Muscle layer of duodenum (tissue), 2 donors: ENCODE measurements around the gene WARS2.

Source experiments
- H3K27ac ChIP-seq: one replicate; pipeline ENCODE4 v1.7.0; 2013; ENCODE audit warnings: mild to moderate bottlenecking, low read length
- H3K27me3 ChIP-seq: one replicate; pipeline ENCODE4 v1.7.0; 2013; ENCODE audit warnings: low read depth, mild to moderate bottlenecking, control low read depth, low read length
- H3K36me3 ChIP-seq, 2 donors: one replicate each; pipeline ENCODE4 v1.7.0; 2013; ENCODE audit warnings: low read length in 2 of 2, control low read depth in 1 of 2, mild to moderate bottlenecking in 1 of 2; ENCODE audit not compliant: insufficient read depth in 2 of 2, control insufficient read depth in 1 of 2
- H3K4me1 ChIP-seq, 2 donors: one replicate each; pipeline ENCODE4 v1.7.0; 2013; ENCODE audit warnings: low read length in 2 of 2, mild to moderate bottlenecking in 2 of 2, control low read depth in 1 of 2, moderate library complexity in 1 of 2; ENCODE audit not compliant: insufficient read depth in 2 of 2, control insufficient read depth in 1 of 2
- H3K4me3 ChIP-seq, 2 donors: one replicate each; pipeline ENCODE4 v1.7.0; 2013; ENCODE audit warnings: low read length in 2 of 2, low read depth in 1 of 2, mild to moderate bottlenecking in 1 of 2
- H3K9me3 ChIP-seq, 2 donors: one replicate each; pipeline ENCODE4 v1.7.0; 2013; ENCODE audit warnings: low read length in 2 of 2, control low read depth in 1 of 2, mild to moderate bottlenecking in 1 of 2; ENCODE audit not compliant: control insufficient read depth in 1 of 2
- donor health status: healthy.

The WARS2 gene

DNA sequence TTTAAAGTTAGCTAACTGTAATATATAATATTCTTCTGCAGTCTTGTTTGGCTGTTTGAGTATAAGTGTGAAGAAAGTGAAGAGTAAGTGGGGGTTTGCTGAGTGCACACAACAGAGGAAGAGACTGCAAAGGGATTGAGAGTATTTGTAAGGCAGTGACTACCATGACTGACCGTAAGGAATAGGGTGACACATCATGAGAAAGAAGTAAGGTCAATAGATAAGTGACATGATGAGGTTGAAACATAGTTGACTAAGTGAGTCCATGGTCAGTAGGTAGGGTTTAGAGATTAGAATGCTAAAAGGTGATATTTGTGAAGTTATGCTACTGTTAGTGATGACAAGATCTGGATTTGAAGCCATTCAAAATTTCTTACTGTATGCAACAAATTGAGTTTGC lies 27.7 kb downstream of the WARS2 start:
- H3K27me3 ChIP-seq, result no peaks in the 10 kb centered on the region
- no peaks in the 10 kb centered on the region for H3K36me3 ChIP-seq
- H3K27ac ChIP-seq, result no peak overlapping the region
- H3K9me3 ChIP-seq, result no peaks in the 10 kb centered on the region
- no peaks in the 10 kb centered on the region for H3K4me1 ChIP-seq
- no peak overlapping the region for H3K4me3 ChIP-seq

DNA sequence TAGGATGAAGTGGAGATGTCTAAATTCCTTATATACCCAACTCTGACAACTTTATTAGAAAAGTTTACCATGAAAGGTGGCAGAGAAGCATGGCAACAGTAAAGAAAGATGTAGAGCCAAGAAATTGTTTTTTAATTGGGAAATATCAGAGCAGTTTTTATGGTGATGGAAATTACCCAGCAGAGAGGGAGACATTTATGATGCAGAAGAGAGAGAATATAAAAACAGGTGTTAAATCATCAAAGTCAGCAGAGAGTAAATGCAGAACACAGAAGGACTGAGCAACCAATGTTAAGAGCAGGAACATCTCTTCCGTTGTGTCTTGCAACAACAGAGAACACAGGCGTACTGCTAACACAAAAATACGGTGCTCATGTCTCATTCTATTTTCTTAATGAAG lies 28.2 kb downstream of the WARS2 start:
- Histone ChIP-seq H3K4me3 (no peak overlapping the region), H3K27ac (no peak overlapping the region), H3K27me3 (no peaks in the 10 kb centered on the region), H3K4me1 (no peaks in the 10 kb centered on the region), H3K36me3 (no peaks in the 10 kb centered on the region), H3K9me3 (no peaks in the 10 kb centered on the region)

DNA sequence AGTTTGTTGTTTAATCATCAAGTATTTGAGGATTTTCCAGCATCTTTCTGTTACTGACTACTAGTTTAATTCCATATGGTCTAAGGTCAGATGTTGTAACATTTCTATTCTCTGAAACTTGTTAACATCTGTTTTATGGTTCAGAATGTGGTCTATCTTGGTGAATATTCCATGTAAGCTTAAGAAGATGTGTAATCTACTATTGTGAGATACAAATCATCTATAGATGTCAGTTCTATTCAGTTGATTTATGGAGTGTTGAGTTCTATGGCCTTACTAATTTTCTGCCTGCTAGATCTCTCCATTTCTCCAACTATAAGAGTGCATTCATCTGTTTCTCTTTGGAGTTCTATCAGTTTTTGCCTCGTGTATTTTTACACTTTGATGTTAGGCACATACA lies 31.5 kb downstream of the WARS2 start:
- Histone ChIP-seq H3K27ac (no peak overlapping the region), H3K27me3 (no peaks in the 10 kb centered on the region), H3K4me1 (no peaks in the 10 kb centered on the region), H3K4me3 (no peak overlapping the region), H3K9me3 (no peaks in the 10 kb centered on the region), H3K36me3 (no peaks in the 10 kb centered on the region)

DNA sequence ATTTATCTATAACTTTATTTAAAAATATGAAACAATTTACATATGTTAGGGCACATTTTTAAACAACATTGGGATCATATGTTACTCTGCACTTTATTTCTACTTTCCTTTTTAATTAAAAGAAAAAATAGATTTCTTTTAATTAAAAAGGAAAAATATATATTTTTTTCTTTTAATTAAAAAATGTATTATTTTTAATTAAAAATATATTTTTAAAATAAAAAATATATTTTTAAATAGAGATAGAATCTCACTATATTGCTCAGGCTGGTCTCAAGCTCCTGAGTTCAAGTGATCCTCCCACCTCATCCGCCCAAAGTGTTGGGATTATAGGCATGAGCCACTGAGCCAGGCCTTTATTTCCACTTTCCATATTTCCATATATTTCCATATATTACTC lies 36.7 kb downstream of the WARS2 start:
- no peaks in the 10 kb centered on the region for H3K36me3 ChIP-seq
- H3K4me1 ChIP-seq, result no peaks in the 10 kb centered on the region
- H3K4me3 ChIP-seq, result no peak overlapping the region
- H3K27me3 ChIP-seq, result no peaks in the 10 kb centered on the region
- H3K9me3 ChIP-seq, result no peaks in the 10 kb centered on the region
- no peak overlapping the region for H3K27ac ChIP-seq

DNA sequence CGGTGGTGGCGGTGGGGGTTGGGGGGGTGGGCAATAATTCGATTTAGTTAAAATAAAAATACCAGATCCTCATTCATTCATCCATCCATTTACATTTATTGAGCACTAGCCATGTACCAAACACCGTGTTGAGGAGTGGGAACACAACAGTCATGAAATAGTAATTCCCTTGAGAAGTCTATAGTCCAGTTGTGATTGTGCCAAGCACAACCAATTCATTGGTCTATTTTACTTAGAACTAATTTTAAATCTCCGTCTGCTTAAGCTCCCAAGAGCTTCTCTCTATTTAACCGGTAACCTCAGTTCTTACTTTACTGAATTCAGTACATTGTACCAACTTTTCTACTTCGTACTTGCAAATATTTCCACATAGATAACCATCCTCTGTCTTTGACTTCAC lies 38.4 kb downstream of the WARS2 start:
- H3K27ac ChIP-seq, result no peak overlapping the region
- no peaks in the 10 kb centered on the region for H3K27me3 ChIP-seq
- H3K4me3 ChIP-seq, result no peak overlapping the region
- H3K4me1 ChIP-seq, result no peaks in the 10 kb centered on the region
- no peaks in the 10 kb centered on the region for H3K9me3 ChIP-seq
- no peaks in the 10 kb centered on the region for H3K36me3 ChIP-seq

DNA sequence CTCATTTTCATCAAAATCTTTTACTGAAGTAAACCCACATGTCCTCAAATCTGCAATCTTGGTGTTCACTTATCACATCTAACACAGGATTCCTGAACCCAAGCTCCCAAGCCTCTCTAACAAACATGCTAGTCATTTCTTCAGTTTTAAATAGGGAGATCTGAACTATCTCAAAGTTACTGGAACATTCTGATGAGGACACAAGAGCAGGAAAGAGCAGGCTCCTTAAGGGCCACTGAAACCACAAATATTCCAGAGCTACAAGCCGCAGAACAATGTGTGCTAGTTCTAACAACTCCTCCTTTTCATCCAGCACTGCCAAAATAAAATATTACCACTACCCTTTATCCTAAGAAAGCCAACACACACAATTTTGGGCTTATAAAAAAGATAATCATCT lies 38.9 kb downstream of the WARS2 start:
- H3K4me1 ChIP-seq, result no peaks in the 10 kb centered on the region
- H3K27ac ChIP-seq, result no peak overlapping the region
- H3K36me3 ChIP-seq, result no peaks in the 10 kb centered on the region
- H3K4me3 ChIP-seq, result no peak overlapping the region
- H3K9me3 ChIP-seq, result no peaks in the 10 kb centered on the region
- no peaks in the 10 kb centered on the region for H3K27me3 ChIP-seq

DNA sequence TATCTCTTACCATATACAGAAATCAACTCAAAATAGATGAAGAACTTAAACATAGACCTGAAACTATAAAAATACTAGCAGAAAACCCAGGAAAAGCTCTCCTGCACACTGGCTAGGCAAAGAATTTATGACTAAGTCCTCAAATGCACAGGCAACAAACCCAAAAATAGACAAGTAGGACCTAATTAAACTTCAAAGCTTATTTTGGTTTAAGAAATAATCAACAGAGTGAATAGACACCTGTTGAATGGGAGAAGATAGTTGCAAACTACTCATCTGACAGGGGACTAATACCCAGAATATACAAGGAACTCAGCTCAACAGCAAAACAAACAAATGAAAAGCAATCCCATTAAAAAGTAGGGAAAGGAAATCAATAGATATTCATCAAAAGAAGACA lies 40.7 kb downstream of the WARS2 start:
- no peak overlapping the region for H3K27ac ChIP-seq
- H3K4me1 ChIP-seq, result no peaks in the 10 kb centered on the region
- H3K9me3 ChIP-seq, result no peaks in the 10 kb centered on the region
- no peak overlapping the region for H3K4me3 ChIP-seq
- no peaks in the 10 kb centered on the region for H3K27me3 ChIP-seq
- no peaks in the 10 kb centered on the region for H3K36me3 ChIP-seq

DNA sequence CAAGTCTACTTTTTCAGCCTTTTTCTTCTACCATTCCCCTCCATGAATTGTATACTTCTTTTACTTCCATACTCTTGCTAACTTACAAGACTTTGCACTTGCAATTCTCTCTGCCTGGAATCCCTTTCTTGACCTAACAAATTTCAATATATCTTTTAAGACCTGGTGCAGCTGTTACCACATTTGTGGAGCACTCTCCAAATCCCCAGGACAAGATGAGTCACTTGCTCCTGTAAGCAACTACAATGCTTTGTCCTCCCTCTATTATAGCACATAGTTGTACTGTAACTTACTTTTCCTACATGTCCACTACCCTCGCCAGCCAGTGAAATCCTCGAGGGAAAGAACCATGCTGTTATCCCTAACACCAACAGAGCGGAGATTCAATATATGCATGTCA lies 43.1 kb downstream of the WARS2 start:
- no peaks in the 10 kb centered on the region for H3K9me3 ChIP-seq
- no peaks in the 10 kb centered on the region for H3K27me3 ChIP-seq
- H3K27ac ChIP-seq, result no peak overlapping the region
- no peaks in the 10 kb centered on the region for H3K36me3 ChIP-seq
- no peak overlapping the region for H3K4me3 ChIP-seq
- H3K4me1 ChIP-seq, result no peaks in the 10 kb centered on the region

DNA sequence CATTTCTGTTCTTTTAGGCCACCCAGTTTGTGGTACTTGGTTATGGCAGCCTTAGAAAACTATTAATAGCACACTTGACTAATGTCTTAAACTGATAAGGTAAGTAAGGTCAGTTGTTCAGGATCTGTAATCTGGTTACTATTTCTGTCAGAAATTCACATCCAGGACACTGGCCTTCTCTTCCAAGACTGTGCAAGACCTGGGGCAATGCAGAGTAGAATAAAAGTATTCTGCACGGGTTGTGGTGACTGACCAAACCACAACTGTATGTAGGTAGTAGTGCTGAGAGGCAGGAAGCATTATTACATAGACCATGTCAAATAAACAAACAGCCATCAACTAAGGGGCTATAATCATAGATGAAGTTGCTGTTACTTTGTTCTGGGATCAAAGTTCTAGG lies 46.7 kb downstream of the WARS2 start:
- no peak overlapping the region for H3K27ac ChIP-seq

DNA sequence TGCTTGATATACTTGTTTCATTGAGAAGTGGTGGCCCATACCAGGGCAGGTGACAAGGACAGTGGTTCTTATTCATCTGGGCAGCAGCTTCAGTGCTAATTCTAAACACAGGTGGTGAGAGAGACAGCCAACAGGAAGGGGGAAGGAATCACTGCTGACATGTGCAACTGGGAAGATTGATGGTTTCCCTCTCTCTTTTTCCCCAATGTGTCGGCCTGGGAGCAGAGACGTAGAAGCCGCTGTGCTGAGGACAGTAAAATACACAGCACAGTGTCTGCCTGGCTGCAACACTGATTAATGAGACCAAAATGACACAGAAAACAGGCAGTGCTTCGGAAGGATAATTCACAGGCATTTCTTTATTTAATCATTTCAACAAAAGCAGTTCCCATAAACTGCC lies 48.8 kb downstream of the WARS2 start:
- Histone ChIP-seq H3K27me3 (no peaks in the 10 kb centered on the region), H3K36me3 (no peaks in the 10 kb centered on the region), H3K27ac (no peak overlapping the region), H3K4me3 (no peak overlapping the region), H3K4me1 (no peaks in the 10 kb centered on the region), H3K9me3 (no peaks in the 10 kb centered on the region)

More for the DNA sequence above, 46.7 kb downstream of the WARS2 start:
- Histone ChIP-seq H3K9me3 (no peaks in the 10 kb centered on the region), H3K4me3 (no peak overlapping the region), H3K27me3 (no peaks in the 10 kb centered on the region), H3K36me3 (no peaks in the 10 kb centered on the region), H3K4me1 (no peaks in the 10 kb centered on the region)

DNA sequence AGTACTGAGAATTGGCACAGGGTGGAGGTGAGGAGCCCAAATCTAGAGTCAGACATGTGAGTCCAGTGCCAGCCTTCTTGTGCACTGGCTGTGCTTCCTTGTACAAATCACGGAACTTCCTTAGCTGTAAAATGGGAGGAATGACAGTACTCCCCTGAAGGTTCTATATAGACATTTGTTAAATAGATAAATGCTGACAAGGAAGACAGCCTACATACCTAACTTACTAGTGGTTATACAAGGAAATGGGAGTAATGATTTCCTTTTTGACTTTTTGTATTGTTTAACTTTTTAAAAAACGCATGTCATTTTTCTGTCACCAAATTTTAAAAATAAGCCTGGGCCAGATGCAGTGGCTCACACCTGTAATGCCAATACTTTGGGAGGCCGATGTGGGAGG lies 50.2 kb downstream of the WARS2 start:
- Histone ChIP-seq H3K27me3 (no peaks in the 10 kb centered on the region), H3K4me1 (no peaks in the 10 kb centered on the region), H3K27ac (no peak overlapping the region), H3K9me3 (no peaks in the 10 kb centered on the region), H3K36me3 (no peaks in the 10 kb centered on the region), H3K4me3 (no peak overlapping the region)

DNA sequence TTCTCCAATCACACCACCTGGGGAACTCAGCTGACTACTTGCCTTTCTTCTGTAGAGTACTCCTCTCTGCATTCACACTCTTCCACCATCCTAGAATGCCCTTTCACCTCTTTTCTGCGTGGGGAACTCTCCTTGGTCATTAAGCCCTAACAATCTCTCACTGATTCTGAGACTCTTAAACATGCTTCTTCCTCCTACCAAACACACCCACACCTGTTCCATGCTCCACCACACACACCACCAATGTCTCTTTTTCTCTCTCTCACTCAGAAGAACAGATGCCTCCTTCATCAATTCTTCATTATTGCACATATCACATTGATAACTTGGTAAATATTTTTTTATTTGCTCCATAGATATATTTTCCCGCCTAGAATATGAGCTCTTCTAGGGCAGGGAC lies 53.6 kb downstream of the WARS2 start:
- H3K27ac ChIP-seq, result no peak overlapping the region
- H3K4me3 ChIP-seq, result no peak overlapping the region
- no peaks in the 10 kb centered on the region for H3K9me3 ChIP-seq
- H3K36me3 ChIP-seq, result no peaks in the 10 kb centered on the region
- no peaks in the 10 kb centered on the region for H3K27me3 ChIP-seq
- H3K4me1 ChIP-seq, result no peaks in the 10 kb centered on the region
